GM19043 (cell line): ENCODE results near the gene ZNF813.

ENCODE experiments used
- ATAC-seq: cut with Tn5 transposase; IDR thresholded peaks from one replicate; pipeline ENCODE4 v1.9.1; 2021; ENCODE audit warnings: low read depth; ENCODE audit not compliant: unreplicated experiment

ZNF813 gene

DNA sequence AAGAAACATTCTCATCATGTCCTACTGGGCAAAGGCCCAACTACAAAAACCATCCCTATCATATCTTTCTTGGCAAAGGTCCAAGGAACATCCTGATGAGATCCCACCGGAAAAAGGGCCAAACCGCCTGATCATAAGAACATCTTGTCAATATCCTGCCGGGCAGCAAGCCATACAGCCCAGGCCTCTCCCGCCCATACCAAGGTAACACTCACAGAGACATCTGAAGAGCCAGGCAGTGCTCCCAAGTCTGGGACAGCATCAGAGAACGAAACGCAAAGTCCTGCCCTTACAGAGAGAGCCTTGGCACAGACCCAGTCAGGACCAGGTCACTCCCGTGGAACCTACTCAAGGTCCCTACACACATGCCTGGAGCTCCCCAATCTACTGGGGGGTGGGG lies 51.9 kb downstream of the ZNF813 start:
- no peak for ATAC-seq

- ATAC-seq, result no peak
These were observed 52.6 kb downstream of the ZNF813 start for GRCh38 chr19:53520163-53520546.

DNA sequence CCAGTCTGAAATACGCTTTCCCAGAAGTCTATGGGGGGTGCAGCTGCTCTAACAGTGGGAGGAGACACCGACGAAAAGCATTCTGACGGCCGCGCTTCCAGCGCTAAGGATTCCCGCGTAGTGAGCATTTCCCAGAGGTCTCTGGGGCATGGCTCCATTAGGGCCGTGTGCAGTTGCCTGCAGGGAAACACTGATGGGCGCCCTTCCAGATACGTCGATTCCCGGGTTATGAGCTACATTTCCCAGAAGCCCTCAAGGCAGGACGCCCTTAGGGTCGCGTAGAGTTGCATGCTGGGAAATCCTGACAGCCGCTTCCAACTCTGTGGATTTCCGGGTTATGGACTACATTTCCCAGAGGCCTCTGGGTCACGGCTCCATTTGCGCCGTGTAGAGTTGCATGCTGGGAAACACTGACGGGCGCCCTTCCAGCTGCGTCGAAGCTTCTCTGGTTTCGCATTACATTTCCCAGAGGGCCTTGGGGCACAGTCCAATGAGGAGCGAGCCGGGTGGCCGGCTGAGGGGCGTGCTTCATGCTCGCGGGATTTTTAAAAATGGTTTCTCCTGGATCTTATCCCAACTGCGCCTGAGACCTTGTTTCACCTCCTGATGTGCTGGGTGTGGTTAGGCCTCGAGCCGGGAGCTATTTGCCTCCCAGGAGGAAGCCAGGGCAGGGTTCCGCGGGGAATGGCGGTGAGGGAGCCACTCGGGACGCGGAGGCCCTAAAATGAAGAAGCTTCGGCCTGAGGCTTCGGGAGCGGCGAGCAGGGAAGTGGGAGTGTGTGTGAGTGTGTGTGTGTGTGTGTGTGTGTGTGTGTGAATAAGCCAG lies 53.2 kb downstream of the ZNF813 start:
- ATAC-seq, result peak; percentile 95

- no peak for ATAC-seq
These were observed 54.1 kb downstream of the ZNF813 start for GRCh38 chr19:53521373-53522202.

GRCh38 chr19:53525922-53526321 lies 58.4 kb downstream of the ZNF813 start:
- ATAC-seq, result no peak

DNA sequence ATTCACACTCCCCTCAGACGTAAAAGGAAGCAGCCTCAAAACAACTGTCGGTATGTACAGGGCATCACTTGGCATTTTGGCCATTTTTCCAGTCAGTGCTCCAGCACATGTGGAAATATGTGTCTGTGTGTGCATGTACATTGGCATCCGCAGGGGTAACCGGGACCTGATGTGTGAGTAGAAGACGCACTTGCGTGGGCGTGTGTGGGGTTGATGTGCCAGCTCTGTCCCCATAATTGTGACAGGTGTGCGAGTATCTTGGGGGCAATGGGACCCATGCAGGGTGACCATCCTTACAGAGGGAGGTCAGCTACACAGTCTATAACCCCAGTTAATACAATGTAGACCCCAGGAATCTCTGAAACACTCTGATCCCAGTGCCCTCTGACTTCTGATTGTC lies 63.1 kb downstream of the ZNF813 start:
- ATAC-seq, result no peak

- ATAC-seq, result no peak
These were observed 63.9 kb downstream of the ZNF813 start for GRCh38 chr19:53531457-53531856.

- no peak for ATAC-seq
These were observed 64.8 kb downstream of the ZNF813 start for GRCh38 chr19:53532362-53532761.

DNA sequence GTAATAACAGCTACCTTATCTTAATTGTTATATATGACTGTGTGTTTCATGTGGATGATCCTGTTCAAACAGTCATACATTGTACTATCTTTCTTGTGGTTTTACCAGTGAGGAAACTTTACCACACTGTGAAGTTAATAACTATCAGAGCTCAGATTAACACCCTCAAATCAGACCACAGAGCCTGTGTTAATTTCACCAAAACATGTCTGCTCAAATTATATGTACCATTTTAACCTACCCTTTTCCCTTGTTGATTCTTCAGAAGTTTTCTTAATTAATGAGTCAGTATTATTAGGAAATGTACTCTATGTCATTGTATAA lies 68.7 kb downstream of the ZNF813 start:
- no peak for ATAC-seq

GRCh38 chr19:53537121-53537520 lies 69.6 kb downstream of the ZNF813 start:
- ATAC-seq, result no peak

DNA sequence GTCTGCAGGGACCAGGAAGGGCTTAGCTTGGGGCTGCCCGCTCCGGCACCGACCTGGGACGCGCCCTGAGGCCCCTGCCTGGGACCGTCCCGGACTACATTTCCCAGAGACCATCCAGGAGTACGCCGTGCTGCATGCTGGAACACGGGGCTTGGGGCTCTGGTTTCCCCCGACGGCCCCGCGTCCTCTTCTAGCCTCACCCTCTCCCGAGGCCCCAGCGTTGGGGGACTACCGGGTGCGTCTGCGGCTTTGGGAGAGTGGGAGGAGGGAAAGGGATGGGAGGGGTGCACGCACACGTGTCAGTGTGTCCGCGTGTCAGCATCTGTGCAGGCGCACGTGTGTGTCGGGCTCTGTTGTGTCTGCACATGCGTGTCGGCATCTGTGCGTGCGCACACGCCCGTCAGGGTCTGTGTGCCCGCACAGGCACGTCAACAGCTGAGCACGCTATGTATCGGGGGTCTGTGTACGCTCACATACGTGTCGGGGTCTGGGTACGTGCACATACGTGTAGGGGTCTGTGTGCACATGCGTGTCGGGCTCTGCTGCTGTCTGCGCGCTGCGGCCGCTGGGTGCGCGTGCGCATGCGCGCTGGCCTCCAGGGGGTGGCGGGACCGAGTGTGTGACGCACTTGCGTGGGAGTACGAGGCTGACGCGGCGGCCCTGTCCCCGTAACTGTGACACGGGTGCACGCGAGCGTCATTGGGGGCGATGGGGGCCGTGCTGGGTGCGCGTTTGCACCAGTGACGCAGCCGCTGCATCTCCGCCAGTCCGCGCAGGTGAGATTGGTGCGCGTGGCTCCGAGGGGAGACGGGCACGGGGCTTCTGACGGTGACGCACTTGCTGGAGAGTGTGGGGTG lies 70.2 kb downstream of the ZNF813 start, which contains the start of gene ZNF331:
Gene ZNF331, plus strand, starts transcription at position 625 of the 857 bp plus-strand sequence. CDS start 31,232 bp downstream, outside the sequence.
- peak; percentile 64 for ATAC-seq

DNA sequence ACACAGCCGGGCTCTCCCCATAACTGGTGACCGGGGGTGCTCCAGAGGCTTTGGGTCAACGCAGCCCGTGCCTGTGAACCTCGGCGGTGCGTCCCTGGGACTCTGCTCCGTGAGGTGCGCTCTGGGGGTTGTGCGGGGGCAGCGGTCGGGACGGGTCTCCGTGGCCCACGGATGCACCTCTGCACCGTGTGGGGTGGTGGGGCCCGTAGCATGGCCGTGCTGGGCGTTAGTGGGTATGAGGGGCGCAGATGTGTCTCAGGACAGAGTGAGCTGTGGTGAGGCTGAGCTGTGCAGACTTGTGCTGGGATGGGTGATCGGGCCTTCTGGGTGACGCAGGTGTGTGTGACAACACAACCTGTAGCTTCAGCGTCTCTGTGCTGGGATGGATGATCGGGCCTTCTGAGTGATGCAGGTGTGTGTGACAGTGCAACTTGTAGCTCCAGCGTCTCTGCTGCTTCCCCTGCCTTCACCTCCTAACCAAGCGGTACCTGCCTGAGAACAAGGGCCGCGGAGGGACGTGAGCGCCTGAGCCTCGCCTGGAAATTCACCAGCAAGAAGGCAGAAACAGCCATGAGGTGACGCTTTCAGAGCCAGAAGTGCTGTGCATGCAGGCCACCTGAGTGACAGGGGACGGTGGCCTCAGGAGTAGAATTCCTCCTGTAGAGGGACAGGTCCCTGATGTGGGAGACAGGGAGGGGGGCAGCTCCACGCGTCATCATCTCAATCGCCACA lies 71.0 kb downstream of the ZNF813 start:
- no peak for ATAC-seq

- no peak for ATAC-seq
These were observed 72.6 kb downstream of the ZNF813 start for GRCh38 chr19:53540091-53540490.

DNA sequence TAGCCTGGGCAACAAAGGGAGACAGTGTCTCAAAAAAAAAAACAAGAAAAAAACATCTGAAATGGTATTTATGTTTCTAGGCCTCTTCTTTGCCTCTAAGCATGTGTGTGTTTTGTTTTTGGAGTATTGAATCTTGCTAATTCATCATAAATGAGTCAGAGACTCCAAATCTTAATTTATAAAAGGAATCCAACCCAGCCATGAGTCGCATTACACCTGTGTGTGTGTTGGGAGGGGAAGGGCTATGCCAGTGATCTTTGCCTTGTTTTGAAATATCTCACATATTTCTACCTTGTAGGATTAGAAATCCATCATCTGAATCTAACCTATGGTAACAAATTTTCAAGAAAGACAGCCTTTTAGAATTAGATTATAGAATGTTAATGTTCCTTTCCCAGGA lies 74.4 kb downstream of the ZNF813 start:
- ATAC-seq, result no peak

GRCh38 chr19:53545271-53546065 lies 77.9 kb downstream of the ZNF813 start:
- ATAC-seq, result no peak
